Right atrium auricular region (tissue), 2 donors: Measurements from ENCODE around the gene ZBTB21. TPM values are rescaled to one million over a fixed set of nuclear protein-coding genes. Genes with fewer than 3 reads are reported as not detected.

Source experiments
- DNase-seq: peaks from one replicate; pipeline ENCODE4 v3.0.0-alpha.2; 2019; ENCODE audit warnings: low spot score
- H3K27ac ChIP-seq, 2 donors: fragments of 200-600 bp; sonication (generic); 1 replicate in 1 of 2; 2 replicates in 1 of 2; pipeline ENCODE4 v1.5.1; 2016 to 2019
- H3K27me3 ChIP-seq, 2 donors: fragments of 200-600 bp; sonication (generic); one replicate each; pipeline versions ENCODE4 v1.5.1 to v1.6.0; 2017 to 2019
- H3K36me3 ChIP-seq: fragments of 200-600 bp; sonication (generic); one replicate; pipeline ENCODE4 v1.5.1; 2016
- H3K4me1 ChIP-seq, 2 donors: fragments of 200-600 bp; sonication (generic); one replicate each; pipeline versions ENCODE4 v1.5.1 to v1.6.0; 2017 to 2019
- H3K4me3 ChIP-seq, 2 donors: fragments of 200-600 bp; sonication (generic); 1 replicate in 1 of 2; 2 replicates in 1 of 2; pipeline ENCODE4 v1.5.1; 2017 to 2019; ENCODE audit warnings: mild to moderate bottlenecking in 1 of 2, moderate library complexity in 1 of 2
- H3K9me3 ChIP-seq, 2 donors: fragments of 200-600 bp; sonication (generic); one replicate each; pipeline ENCODE4 v1.5.1; 2019
- CTCF ChIP-seq, 2 donors: fragments of 200-600 bp; sonication (generic); IDR thresholded peaks; one replicate each; pipeline ENCODE4 v1.5.1; 2019; ENCODE audit warnings: antibody characterized with exemption in 2 of 2
- total RNA-seq, 2 donors: library from RNA; depleted of rRNA; stranded (reverse); fragments of >200 nt; gene quantifications; one replicate each; pipeline ENCODE4 v1.1.0, GENCODE V29; 2016

The ZBTB21 gene
- total RNA-seq: 10 to 100 TPM in 1 of 2 donors, 1 to 10 TPM in 1; 5.5 to 10.3 TPM

- TF ChIP-seq CTCF (IDR thresholded peaks at IDR 0.05): peak in 1 of 2 donors; percentile 3
- H3K9me3 ChIP-seq: no peaks in the 10 kb centered on the region
Measured at GRCh38 chr21:42009831-42010506, at the start of gene ZBTB21. TSS of gene ZBTB21 (minus strand) at chr21:42010360. CDS start at chr21:41994095, 16,265 bp downstream.

DNA sequence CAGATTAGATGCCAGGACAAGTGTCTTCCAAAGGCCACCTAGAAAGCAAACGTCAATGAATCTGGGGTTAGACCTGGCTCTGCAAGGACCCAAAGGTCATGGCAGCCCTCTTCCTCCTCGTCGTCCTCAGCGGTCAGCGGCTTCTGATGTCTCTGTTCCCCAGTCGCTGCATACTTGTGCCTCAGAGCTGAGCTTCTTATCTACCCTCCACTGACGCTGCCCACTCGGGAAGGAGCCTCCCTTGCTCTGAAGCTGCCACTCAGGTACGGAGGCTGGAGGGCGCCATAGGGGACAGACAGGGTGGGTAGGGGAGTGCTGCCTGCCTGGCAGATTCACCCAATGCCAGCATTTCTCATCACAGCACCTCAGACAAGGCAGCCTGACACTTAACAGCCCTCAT, 49.6 kb upstream of the ZBTB21 start:
- H3K27me3 ChIP-seq: no peaks in the 10 kb centered on the region
- peaks cover 0 to 13% of the 10 kb centered on the region in 2 donors for H3K4me1 ChIP-seq
- no peak for TF ChIP-seq CTCF (IDR thresholded peaks at IDR 0.05)
- no peaks in the 10 kb centered on the region for H3K9me3 ChIP-seq
- no peak overlapping the region for H3K27ac ChIP-seq
- H3K4me3 ChIP-seq: no peak overlapping the region
- H3K36me3 ChIP-seq: no peaks in the 10 kb centered on the region
- no peak for DNase-seq

More at GRCh38 chr21:42009831-42010506, at the start of gene ZBTB21:
- Histone ChIP-seq H3K36me3 (no peaks in the 10 kb centered on the region), H3K27ac (peak within 1 kb of the TSS; percentile 97 to 99), H3K27me3 (no peaks in the 10 kb centered on the region), H3K4me1 (peaks cover 0 to 10% of the 10 kb centered on the region in 2 donors), H3K4me3 (peak within 1 kb of the TSS; percentile 77 to 88)
- peak; percentile 99 for DNase-seq

- no peak for TF ChIP-seq CTCF (IDR thresholded peaks at IDR 0.05)
- H3K4me1 ChIP-seq: peaks cover 0 to 13% of the 10 kb centered on the region in 2 donors
- no peak overlapping the region for H3K4me3 ChIP-seq
- no peaks in the 10 kb centered on the region for H3K36me3 ChIP-seq
- DNase-seq: no peak
- H3K9me3 ChIP-seq: no peaks in the 10 kb centered on the region
- no peak overlapping the region for H3K27ac ChIP-seq
- H3K27me3 ChIP-seq: no peaks in the 10 kb centered on the region
Measured at GRCh38 chr21:42059141-42059540, 49.0 kb upstream of the ZBTB21 start.

- no peak for DNase-seq
- H3K27ac ChIP-seq: no peak overlapping the region
- H3K4me1 ChIP-seq: peaks cover 0 to 13% of the 10 kb centered on the region in 2 donors
- H3K9me3 ChIP-seq: no peaks in the 10 kb centered on the region
- TF ChIP-seq CTCF (IDR thresholded peaks at IDR 0.05): no peak
- H3K36me3 ChIP-seq: no peaks in the 10 kb centered on the region
- no peaks in the 10 kb centered on the region for H3K27me3 ChIP-seq
- no peak overlapping the region for H3K4me3 ChIP-seq
Measured at GRCh38 chr21:42058631-42059111, 48.5 kb upstream of the ZBTB21 start.

DNA sequence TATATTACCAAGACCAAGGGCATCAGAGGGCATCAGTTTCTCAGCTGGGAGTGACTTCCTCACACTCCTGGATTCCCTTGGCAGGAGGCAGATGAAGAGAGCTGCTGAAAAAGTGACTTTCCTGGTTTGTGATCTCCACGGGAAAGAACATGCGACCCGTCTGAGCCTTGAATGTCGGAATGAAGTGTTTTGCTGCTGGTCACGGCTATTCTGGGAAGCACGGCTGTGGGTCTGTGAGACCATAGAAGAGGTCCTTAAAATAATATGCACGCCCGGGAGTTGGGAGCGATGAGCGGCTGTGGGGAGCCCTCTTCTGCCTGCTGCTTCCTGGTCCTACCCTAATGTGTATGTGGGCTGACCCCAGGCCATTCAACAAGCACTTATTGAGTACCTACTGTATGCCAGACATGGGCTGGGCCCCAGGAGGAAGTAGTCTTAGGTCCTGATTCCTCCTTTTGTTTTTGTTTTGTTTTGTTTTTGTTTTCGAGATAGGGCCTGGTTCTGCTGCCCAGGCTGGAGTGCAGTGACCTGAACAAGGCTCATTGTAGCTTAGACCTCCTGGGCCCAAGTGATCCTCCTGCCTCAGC, 47.8 kb upstream of the ZBTB21 start:
- H3K4me1 ChIP-seq: peaks cover 0 to 13% of the 10 kb centered on the region in 2 donors
- H3K36me3 ChIP-seq: no peaks in the 10 kb centered on the region
- no peak overlapping the region for H3K27ac ChIP-seq
- TF ChIP-seq CTCF (IDR thresholded peaks at IDR 0.05): no peak
- H3K9me3 ChIP-seq: no peaks in the 10 kb centered on the region
- no peak for DNase-seq
- no peaks in the 10 kb centered on the region for H3K27me3 ChIP-seq
- H3K4me3 ChIP-seq: no peak overlapping the region
